HG02981 (cell line): ENCODE data around the gene NEBL.

ENCODE experiments used
- ATAC-seq: cut with Tn5 transposase; IDR thresholded peaks from one replicate; pipeline ENCODE4 v1.9.1; 2021; ENCODE audit warnings: mild to moderate bottlenecking, moderate library complexity; ENCODE audit not compliant: unreplicated experiment

Gene NEBL

DNA sequence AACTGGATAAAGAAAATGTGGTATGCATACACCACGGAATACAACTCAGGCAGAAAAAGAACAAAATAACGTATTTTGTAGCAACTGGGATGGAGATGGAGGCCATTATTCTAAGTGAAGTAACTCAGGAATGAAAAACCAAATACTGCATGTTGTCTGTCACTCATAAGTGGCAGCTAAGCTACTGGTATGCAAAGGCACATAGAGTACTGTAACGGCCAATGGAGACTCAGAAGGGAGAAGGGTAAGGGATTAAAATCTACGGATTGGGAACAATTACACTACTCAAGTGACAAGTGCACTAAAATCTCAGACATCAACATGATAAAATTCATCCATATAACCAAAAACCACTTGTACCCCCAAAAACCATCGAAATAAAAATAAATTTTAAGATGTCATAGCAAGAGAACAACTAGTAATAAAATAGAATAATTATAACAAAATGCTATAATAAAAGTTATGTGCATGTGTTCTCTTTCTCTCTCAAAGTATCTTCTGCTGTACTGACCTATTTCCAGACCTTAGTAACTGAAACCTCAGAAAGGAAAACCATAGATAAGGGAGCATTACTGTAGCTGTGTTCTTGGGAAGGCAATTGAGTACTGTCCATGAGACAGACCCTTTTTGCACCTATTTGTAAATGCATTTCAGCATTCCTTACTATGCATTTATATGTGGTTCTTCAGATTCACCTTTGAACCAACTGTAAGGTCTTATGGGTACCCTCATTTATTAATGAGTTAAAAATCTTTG lies 6.7 kb upstream of the NEBL start:
- ATAC-seq = no peak

DNA sequence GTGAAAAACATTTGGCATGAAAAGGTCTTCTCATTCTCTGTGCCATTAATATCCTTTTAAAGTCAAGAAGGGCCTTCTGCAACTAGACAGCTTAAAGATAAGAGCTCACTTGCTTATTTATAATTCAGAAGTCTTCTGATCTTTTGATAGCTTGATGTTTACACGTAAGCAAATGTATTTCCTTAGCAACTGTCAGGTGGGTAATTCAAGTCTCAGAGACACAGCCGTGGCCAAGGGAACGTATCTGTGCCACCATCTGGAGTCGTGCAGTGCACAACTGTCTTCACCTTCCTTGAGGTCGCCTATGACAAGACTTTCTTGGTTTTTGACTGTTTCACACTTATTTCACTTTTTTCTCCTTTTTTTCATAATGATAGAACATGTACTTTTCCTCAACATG lies 4.0 kb upstream of the NEBL start:
- no peak for ATAC-seq

DNA sequence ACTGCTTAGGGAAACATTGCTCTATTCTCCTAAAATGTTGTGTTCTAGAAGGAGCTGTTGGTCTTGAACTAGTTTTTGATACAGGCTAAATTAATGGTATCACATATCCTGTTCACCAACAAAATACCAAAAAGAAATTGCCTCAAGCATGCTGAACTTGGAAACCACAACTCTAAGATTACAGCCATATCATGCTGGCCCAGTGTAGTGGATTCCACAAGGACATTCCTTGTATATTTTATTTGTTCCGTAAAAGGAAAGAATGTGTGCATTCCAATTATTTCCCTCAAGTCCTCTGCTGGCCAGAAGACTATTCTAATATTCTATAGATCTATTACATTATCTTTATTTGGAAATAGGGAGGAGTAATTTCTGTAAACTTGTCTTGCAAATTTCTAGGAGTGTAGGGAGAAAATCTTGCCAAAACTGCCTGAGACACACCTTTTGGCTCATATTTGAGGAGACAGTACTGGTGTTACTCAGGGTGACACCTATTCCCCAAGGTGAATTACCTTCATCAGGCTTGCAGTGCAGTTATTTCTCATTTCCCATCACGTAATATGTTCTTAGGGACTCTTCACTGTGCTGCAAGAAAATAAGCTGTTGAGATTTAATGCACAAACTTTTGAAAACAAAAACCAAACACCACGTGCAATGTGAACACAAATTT lies 1.9 kb upstream of the NEBL start:
- no peak for ATAC-seq

DNA sequence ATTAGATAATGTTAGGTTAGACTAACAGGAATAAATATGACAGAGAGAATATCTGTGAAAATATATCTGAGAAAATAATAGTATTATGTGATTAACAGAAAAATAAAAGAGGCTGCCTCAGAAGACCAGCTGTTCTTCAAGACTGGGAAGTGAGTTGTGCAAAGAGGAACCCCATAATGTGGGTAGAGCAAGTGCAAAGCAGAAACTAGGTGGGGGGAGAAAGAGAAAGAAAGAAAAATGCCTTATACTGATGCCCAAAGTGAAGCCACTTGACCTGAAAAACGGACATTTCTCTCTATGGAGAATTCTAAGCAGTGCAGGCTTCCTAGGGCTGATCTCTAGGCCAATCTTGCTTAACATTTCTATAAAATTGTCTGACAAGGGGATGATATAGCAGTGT lies 3.8 kb downstream of the NEBL start:
- ATAC-seq = no peak

DNA sequence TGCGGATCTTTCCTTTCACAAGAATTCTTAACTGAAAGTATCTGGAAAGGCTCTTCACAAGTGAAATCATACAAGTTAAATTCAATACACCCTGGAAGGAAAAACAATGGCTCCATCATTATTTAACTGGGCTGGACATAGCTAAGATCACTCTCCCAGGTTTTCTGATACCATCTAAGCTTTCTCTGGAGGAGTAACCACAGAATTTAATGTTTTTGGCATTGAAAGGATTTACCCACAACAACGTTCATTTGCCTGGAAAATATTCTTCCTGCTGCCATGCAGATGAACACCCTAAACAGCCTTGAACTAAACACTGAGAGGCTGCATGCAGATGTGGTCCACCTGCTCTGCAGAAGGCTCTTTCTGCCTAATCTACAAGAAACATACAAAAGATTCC lies 4.3 kb downstream of the NEBL start:
- ATAC-seq = no peak

DNA sequence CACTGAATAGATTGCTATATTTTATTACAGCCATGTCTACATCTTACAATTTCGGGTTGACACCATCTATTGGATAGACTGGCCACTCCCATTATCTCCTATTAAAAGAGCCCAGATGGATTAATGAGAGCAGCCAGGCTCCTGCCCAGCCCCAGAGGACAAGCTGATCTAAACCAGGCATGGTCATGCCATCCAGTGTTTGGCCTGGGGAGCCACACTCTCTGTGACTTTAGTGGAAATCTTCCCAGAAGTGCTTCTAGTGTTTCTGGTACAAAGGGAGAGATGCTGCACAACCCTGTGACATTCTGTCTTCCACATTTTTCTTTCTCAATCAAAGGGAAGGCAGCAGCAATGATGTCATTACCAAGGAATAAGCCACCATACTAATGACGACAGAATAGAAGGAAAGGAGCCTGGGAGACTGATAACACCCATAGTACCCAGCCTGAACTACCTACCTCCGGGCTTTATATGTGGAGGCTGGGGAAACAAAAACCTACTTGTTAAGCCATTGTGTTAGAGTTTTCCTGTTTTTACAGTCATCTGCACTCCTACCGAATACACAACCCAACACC lies 5.0 kb downstream of the NEBL start:
- ATAC-seq = no peak

DNA sequence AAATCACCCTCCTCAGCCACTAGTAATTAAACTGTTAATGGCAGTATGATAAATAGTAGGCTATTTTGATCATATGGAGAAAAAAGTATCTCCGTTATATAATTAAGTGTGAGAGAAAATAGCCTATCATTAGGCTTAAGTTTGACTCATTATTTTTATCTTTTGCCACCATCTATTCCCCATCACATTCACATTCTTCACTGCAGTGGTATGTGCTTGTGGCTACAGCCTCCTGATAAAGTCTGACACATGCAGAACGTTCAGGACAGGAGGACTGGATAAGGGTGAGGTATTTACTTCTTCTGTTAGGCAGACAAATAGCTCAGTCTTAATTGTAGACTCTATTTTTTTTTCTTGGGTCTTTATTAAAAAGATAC lies 5.8 kb downstream of the NEBL start:
- ATAC-seq = no peak

DNA sequence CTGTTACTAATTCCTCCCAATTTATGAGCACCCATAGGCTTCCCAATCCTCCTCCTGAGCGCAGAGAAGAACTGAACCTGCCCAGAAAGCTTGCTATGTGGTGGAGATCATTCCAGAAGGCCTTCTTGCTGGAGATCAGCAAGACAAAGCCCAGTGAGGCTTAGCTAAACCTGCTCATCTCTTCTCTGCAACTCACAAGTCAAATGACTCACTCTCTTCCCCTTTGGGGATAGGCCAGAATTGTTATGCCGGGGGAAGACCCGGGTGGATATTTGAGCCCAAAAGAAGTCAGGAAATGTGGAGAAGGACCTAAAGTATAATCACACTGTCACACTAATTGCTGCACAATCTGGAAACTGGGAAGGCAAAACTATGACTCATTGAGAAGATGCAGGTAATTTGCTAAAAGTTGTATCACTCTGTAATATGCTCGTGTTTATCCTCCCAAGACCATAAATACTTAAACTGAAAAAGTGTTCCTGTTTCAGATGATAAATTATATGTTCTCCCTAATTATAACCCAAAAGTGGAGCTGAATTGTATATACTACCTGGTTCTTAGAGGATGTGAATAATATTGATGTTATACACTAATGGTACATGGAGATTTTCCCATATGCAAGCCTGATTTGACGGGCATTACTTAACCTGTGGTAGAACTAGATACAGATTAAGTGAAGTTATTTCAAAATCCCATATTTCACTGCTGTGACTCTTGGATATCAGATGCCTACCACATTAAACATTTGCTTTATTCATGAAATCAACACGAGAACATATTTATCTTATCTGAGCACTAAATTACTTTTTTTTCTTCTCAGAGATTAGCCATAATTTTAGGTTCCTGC lies 6.4 kb downstream of the NEBL start:
- ATAC-seq = no peak

DNA sequence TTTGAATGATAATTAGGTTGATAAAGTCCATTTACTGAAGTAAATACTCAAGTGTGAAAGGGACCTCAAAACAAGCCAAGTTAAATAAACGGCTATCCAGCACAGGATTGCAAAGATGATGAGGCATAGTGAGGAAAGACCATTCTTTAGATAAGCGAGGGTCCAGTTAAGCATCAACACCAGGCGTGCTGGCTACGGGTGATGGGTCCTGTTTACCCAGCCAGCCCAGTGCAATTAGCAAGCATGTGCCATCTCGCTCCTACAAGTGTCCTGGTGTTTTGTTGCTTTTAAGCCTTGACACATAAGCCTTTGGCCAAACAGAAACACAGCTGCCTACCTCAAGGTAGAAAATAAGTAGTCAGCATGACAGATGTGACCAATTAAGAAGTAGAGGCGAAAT lies 7.1 kb downstream of the NEBL start:
- ATAC-seq = no peak

DNA sequence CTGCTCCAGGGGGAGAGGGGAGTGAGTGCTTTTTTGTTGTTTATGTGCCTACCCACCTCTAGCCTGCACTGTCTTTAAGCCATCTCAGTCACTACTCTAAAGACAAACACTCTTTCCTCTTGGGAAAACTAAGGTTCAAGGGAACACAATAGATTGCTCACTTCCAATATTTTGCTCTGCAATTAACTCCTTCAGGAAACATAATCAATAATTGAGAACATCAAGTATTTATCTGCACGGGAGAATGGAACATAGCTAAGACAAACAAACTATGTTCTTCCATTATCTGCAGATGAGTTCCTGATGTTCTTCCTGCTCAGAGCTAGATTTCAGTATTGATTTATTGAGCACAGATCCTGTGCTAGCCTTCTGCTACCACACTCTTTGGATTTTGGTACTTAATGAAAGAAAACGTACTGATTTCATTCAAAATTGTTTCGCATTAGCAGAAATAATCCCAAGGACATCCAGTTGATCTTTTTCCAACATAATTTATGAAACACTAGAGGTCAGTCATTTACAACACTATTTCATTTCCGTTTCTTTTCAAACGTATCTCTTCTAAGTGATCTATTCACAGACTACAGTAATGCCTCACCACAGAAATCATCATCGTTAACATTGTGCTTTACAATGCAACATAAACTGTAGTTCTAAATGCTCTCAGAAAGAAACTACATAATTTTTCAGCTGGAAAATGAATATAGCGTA lies 8.3 kb downstream of the NEBL start:
- no peak for ATAC-seq

DNA sequence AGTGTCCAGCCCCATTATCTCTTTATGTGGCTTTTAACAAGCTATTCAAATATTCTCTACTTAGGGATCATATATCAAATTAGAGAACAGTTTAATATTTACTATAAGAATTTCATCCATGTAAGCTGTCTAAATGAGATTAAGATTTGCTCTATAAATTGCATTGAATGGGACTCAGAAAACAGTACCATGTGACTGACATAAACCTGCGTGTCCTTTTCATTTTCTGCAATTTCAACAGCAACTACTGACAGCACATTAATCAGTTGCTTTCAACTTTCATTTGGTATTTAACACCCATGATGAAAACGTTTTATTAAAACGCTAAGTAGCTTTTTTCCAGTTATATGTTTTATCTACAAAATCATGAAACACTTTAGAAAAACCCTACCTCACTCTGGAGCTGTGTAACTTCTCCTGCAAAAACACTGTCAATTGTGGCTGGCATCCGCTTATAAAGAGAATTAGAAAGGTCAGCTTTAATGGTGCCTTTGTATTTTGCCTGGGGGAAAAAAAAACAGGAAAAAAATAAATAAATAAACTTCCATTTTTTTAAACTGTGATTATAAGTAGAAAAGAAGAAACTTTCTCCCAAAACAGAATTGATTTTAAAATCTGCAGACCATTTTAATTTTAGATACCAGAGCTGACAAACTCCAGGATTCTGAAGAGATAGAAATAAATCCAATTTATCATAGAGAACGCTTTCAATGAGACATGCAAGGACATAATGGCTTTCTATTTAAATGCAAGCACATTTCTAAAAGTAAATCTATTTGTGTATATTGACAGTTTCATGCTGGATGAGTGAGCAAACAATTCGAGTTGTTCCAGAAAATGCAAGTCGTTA lies 9.2 kb downstream of the NEBL start:
- ATAC-seq = no peak

DNA sequence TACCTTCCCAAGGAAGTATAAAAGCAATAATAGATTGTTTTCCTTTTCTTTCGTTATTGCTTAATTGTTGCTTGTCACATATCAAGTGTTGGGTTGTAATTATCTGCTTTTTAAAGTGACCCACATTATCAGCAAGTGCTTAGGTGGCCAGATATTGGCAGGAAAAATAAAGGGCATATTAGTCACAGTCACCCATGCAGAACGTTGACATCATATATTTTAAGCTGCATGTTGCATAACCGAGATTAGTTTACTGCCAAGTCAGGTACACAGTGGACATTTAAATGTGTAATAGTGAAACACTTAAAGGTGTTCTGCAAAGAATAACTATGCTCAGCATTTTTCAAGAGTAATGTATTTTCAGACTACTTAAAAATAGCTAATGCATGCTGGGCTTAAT lies 11.4 kb downstream of the NEBL start:
- no peak for ATAC-seq

DNA sequence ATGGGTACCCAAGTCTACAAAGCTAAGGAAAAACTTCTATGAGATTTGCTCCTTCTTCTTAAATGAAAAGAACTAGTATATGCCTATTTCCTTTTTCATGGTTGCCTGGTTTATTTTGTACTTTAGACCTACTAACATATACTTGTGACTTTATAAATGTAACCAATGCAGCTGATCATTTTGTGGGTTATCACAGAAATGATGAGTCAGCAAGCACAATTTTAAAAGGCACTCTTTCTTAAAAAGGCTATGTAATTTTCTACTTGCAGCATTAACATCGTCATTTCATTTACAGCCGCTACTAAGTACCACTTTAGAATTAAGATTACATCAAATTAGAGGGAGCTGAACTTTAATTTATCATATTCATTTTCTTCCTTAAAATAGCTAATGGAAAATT lies 13.6 kb downstream of the NEBL start:
- no peak for ATAC-seq

DNA sequence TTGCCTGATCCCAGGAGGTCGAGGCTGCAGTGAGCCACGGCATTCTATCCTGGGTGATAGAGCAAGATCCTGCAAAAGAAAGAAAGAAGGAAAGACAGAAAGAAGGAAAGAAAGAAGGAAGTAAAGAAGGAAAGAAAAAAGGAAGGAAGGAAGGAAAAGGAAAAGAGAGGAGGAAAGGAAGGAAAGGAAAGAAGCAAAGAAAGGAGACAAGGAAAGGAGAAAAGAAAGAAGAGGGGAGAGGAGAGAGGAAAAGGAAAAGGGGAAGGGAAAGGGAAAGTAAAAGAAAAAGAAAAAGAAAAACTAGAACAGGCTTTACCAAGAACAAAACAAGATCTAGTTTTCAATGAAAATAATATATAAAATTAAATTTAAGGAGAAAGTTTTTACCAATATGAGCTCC lies 15.0 kb downstream of the NEBL start:
- ATAC-seq = no peak

DNA sequence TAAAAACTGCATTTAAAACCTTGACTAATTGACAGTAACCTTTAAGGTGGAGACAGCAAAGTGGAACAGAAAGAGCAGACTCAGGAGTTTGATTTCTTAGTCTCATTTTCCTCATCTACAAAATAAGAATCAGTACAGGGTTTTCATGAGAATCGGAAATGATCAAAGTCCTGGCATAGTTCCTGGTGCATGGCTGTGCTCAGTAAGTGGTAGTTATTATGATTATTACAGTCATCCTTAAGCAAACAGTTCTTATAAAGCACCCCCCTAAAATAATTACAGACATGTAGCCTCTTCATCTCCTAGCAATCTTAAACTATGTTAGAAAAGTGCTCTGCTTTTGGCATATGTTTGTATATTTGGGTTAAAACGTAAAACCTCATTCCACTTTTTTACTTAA lies 18.0 kb downstream of the NEBL start:
- no peak for ATAC-seq

DNA sequence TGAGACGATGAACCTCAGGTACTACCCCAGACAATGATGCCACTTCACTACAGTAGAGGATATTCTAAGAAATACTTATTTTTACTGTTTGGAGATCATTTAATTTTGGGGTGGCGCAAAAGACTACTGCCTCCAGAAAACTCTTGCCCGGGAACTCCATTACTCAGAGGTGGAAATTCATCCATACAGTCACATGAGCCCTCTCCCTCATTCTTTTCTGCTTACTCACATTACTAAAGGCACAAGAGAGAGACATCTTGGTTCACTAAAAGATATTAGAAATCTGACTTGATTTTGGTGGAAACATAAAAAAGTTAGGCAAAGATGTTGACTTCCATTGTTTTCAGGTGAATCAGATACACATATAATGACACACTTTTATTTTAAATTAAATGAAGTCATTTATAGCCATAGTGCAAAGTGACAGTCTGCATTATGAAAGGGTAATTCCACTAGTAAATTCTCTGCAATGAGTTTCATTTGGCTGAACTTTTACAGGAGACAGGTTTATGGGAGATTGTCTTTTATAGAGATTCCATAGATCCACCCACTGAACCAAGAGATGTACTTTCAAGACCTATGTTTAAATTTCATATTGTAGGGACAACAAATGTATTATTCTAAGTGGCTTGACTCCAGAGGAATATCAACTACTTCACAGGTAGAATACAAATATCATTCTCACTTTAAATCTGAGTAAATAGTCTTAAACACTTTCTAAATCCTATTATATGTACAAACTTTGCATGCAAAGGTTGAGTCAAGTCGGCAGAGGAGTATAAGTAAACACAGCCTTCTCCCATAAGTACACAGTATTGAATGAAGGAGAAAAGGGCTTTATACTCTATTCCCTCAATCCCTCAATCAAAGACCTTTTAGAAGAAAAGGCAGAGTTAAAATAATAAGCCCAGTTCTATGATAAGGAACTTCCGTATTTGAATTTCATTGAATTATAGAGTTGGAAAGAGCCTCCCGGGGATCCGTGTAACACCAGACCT lies 18.8 kb downstream of the NEBL start:
- ATAC-seq = no peak

DNA sequence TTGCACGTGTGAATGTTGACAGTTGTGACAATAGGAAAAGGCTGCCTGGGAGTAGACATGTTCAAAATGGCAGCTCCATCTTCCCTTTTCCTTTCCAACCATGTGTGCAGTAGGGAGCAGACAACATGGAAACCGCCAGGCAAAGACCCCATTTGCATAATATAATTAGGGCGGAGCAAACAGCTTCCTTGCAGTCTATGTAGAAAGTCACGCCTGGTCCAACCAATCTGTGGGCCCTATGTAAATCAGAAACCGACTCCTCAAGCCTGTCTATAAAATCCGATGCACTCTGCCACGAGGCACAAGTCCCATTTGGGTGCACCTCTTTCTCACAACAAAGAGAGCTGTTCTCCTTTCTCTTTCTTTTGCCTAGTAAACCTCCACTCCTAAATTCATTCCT lies 19.6 kb downstream of the NEBL start:
- ATAC-seq = no peak

DNA sequence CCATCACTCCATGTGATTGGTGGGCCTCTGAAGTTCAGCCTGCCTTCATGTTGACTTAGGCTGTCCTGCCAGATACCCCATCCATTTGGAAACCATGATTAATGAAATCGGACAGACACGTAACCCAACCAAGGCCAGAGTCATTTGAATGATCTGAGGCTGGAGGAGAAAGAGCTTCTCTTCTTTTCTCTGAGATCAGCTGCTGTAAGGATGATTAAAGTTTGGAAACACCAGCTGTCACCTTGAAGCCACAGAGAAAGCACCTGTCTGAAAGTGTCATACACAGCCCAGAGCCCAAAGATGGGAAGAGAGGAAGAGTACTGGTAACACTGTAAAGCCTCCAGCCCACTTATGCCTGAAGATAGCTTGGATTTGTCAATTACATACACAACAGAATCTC lies 22.9 kb downstream of the NEBL start:
- no peak for ATAC-seq

DNA sequence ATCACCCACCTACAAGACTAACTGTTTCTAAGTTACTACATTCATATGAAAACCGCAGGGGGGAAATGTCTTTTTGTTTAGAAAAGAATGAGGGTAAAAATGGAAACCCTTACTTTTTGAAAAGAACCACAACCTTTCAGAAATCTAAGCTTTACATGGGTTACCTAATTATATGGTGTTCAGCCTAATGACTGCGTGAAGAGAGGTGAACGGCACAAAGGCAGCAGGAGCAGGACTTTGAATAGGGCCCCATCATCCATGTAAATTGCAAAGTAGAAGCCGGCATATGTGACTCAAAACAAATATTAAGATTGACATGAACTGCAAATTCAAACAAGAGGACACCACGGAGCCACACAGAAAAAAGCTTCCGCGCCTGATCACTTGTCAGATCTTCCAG lies 25.1 kb downstream of the NEBL start:
- no peak for ATAC-seq
